HepG2 (cell line): ENCODE results near the gene ZNF804B. TPM values are rescaled to one million over a fixed set of nuclear protein-coding genes. Genes with fewer than 3 reads are reported as not detected.

Experiments used
- ATAC-seq: fragments of 200-7000 bp; cut with Tn5 transposase; 3 replicates; pipeline ENCODE4 v1.9.1; 2020; ENCODE audit warnings: mild to moderate bottlenecking, moderate library complexity
- BruUV-seq: library from RNA; stranded (reverse); fragments of 400-500 nt; replicated peaks from 2 replicates; lab custom pipeline; 2021; lab: Mats Ljungman, UMichigan
- CTCF ChIA-PET: fragments of 300-600 bp; formaldehyde crosslinking; extraction: SDS; loops from one replicate; lab custom pipeline; 2021; ENCODE audit warnings: low total read pairs, inconsistent platforms, low intra/inter-chr PET ratio; lab: Yijun Ruan, JAX
- POLR2A ChIA-PET: fragments of 350-600 bp; sonication (Branson Sonifier 250); formaldehyde crosslinking; loops from one replicate; lab custom pipeline; 2020; ENCODE audit warnings: antibody characterized with exemption, inconsistent platforms; lab: Yijun Ruan, JAX
- DNase-seq: peaks from one replicate; pipeline ENCODE4 v3.0.0-alpha.2; 2015; ENCODE audit warnings: low spot score
- FAIRE-seq: peaks from 3 replicates; lab custom pipeline; 2011; peaks lifted over from hg19 to GRCh38; lab: Jason Lieb, UNC
- H2AFZ ChIP-seq: one replicate; pipeline ENCODE4 v1.6.1; 2011; ENCODE audit warnings: low read length, inconsistent platforms
- H3K27ac ChIP-seq: fragments of 300-600 bp; 3 replicates; pipeline ENCODE4 v1.8.0; 2011; ENCODE audit warnings: mixed run types, mild to moderate bottlenecking, mixed read lengths, low read length, inconsistent platforms; ENCODE audit not compliant: insufficient read depth; ENCODE audit errors: extremely low read length
- H3K27me3 ChIP-seq, 2 experiments: fragments of 200-600 bp in 1 of 2; 2 replicates in 1 of 2; 3 replicates in 1 of 2; pipeline versions ENCODE4 v1.6.0 to v1.8.0; 2011; ENCODE audit warnings: low read length in 2 of 2, mild to moderate bottlenecking in 2 of 2, moderate library complexity in 2 of 2, inconsistent platforms in 1 of 2; ENCODE audit not compliant: insufficient read depth in 2 of 2, control insufficient read depth in 1 of 2
- H3K36me3 ChIP-seq, 2 experiments: fragments of 200-600 bp in 1 of 2; replicated peaks in 1 of 2; 2 replicates in 1 of 2; 3 replicates in 1 of 2; pipeline versions ENCODE4 v1.5.1 to v1.8.0; 2011; ENCODE audit warnings: low read length in 2 of 2, inconsistent platforms in 1 of 2; ENCODE audit not compliant: insufficient read depth in 2 of 2, control insufficient read depth in 1 of 2
- H3K4me1 ChIP-seq: 2 replicates; pipeline ENCODE4 v1.5.1; 2012; ENCODE audit warnings: low read length, inconsistent platforms; ENCODE audit not compliant: insufficient read depth
- H3K4me2 ChIP-seq: 2 replicates; pipeline ENCODE4 v1.6.0; 2011; ENCODE audit warnings: low read depth, low read length, inconsistent platforms
- H3K4me3 ChIP-seq, 3 experiments: fragments of 200-600 bp in 1 of 3; sonication (generic), shearing (Covaris generic) in 1 of 3; replicated peaks in 1 of 3; 2 replicates each; pipeline ENCODE4 v1.5.1; 2011 to 2016; ENCODE audit warnings: low read length in 3 of 3, inconsistent platforms in 2 of 3, low read depth in 2 of 3, mild to moderate bottlenecking in 2 of 3, control low read depth in 1 of 3, mixed read lengths in 1 of 3; ENCODE audit not compliant: insufficient read depth in 1 of 3
- H3K79me2 ChIP-seq: one replicate; pipeline ENCODE4 v1.6.1; 2011; ENCODE audit warnings: low read length, inconsistent platforms; ENCODE audit not compliant: insufficient read depth
- H3K9ac ChIP-seq: 2 replicates; pipeline ENCODE4 v1.6.0; 2011; ENCODE audit warnings: mild to moderate bottlenecking, low read depth, low read length, inconsistent platforms; ENCODE audit not compliant: insufficient read depth
- H3K9me3 ChIP-seq: 2 replicates; pipeline ENCODE4 v1.5.1; 2012; ENCODE audit warnings: mild to moderate bottlenecking, low read length
- H4K20me1 ChIP-seq: 2 replicates; pipeline ENCODE4 v1.6.0; 2011; ENCODE audit warnings: inconsistent platforms, mild to moderate bottlenecking, low read length, moderate library complexity; ENCODE audit not compliant: insufficient read depth
- ARID2 ChIP-seq: sonication (generic); formaldehyde crosslinking; IDR thresholded peaks from 2 replicates; pipeline ENCODE4 v1.8.1; 2022; ENCODE audit warnings: mild to moderate bottlenecking, missing genetic modification reagents, borderline replicate concordance
- MAFK ChIP-seq, 2 experiments: IDR thresholded peaks in 1 of 2; conservative IDR thresholded peaks in 1 of 2; 2 replicates each; pipeline ENCODE4 v1.6.1; 2011; ENCODE audit warnings: improper control_type of control experiment in 2 of 2, low read length in 2 of 2
- MTF1 ChIP-seq: sonication (generic); formaldehyde crosslinking; IDR thresholded peaks from 2 replicates; pipeline ENCODE4 v1.5.0; 2020; ENCODE audit warnings: missing genetic modification reagents
- NFIC ChIP-seq: IDR thresholded peaks from 2 replicates; pipeline ENCODE4 v1.6.1; 2012; ENCODE audit warnings: mild to moderate bottlenecking, low read length, inconsistent platforms
- TEAD3 ChIP-seq: optimal IDR thresholded peaks from 2 replicates; pipeline ENCODE3; 2016; ENCODE audit warnings: borderline replicate concordance
- TFE3 ChIP-seq: IDR thresholded peaks from 2 replicates; pipeline ENCODE4 v1.6.1; 2016
- ZFAT ChIP-seq: sonication (generic); formaldehyde crosslinking; conservative IDR thresholded peaks from 2 replicates; pipeline ENCODE4 v1.8.1; 2023; ENCODE audit warnings: missing genetic modification reagents, inconsistent platforms
- ZNF138 ChIP-seq: sonication (generic); formaldehyde crosslinking; IDR thresholded peaks from 2 replicates; pipeline ENCODE4 v1.5.0; 2020; ENCODE audit warnings: mild to moderate bottlenecking, low read depth, missing genetic modification reagents
- ZNF205 ChIP-seq: IDR thresholded peaks from 2 replicates; pipeline ENCODE4 v1.6.1; 2018; ENCODE audit warnings: missing biosample characterization, missing genetic modification reagents
- ZNF552 ChIP-seq: sonication (generic); formaldehyde crosslinking; IDR thresholded peaks from 2 replicates; pipeline ENCODE4 v1.9.0; 2022; ENCODE audit warnings: missing genetic modification reagents, mild to moderate bottlenecking, borderline replicate concordance
- ZNF570 ChIP-seq: sonication (generic); formaldehyde crosslinking; IDR thresholded peaks from 2 replicates; pipeline ENCODE4 v1.4.0; 2020; ENCODE audit warnings: mild to moderate bottlenecking, missing genetic modification reagents, borderline replicate concordance
- WGBS: methylation state at CpG from one replicate; pipeline ENCODE4 v1.1.6; 2017; ENCODE audit warnings: low lambda C conversion rate; 5-methylcytosine and 5-hydroxymethylcytosine counted together
- in situ Hi-C: cut with HindIII; loops from 2 replicates; pipeline ENCODE4 v1.10.0; 2017; ENCODE audit warnings: low pct_unique_long_range_greater_than_20kb; ENCODE audit not compliant: extremely low pct_ligation_motif_present
- intact Hi-C: fragments of 100-400 bp; cut with micrococcal nuclease; formaldehyde crosslinking; loops from one replicate; pipeline ENCODE4 v1.10.0; 2022; ENCODE audit not compliant: unreplicated experiment
- polyA plus RNA-seq, 8 experiments: library from polyadenylated mRNA; depleted of rRNA in 3 of 8; stranded (reverse) in 7 of 8; unstranded in 1 of 8; fragments of >200 nt; fragmentation: Illumina TruSeq in 4 of 8; extraction: Trizol in 4 of 8; gene quantifications; 2 replicates each; pipeline versions ENCODE4 v1.2.1 to v1.2.3, GENCODE V29; 2011 to 2016; ENCODE audit warnings: low read depth in 4 of 8, missing spikeins in 1 of 8, mixed read lengths in 1 of 8; ENCODE audit not compliant: insufficient read depth in 1 of 8
- total RNA-seq, 5 experiments: library from RNA; depleted of rRNA; stranded (reverse); fragments of >200 nt; fragmentation: Illumina TruSeq; extraction: Trizol; gene quantifications; 2 replicates each; pipeline ENCODE4 v1.2.3, GENCODE V29; 2016; ENCODE audit warnings: low read depth in 1 of 5
- TF ChIP-seq, protein P1 (sequence below): sonication (generic); formaldehyde crosslinking; IDR thresholded peaks from 2 replicates; pipeline ENCODE4 v1.4.0; 2020; ENCODE audit warnings: missing genetic modification reagents, borderline replicate concordance
- TF ChIP-seq, protein P2 (sequence below): sonication (generic); formaldehyde crosslinking; IDR thresholded peaks from 2 replicates; pipeline ENCODE4 v1.4.0; 2020; ENCODE audit warnings: missing genetic modification reagents

ZNF804B gene
- total and polyA plus RNA-seq, 2 of the 13 experiments (the other 11 are each of a cell fraction or from before 2014, with no cell fraction given), result not detected

- BruUV-seq, result no TSS peak
- intact Hi-C loops, result no loop called here
- Histone ChIP-seq H3K9ac (no peak overlapping the region), H3K36me3 (no peaks in the 10 kb centered on the region), H3K4me2 (no peak overlapping the region), H3K4me1 (no peaks in the 10 kb centered on the region), H3K9me3 (no peaks in the 10 kb centered on the region), H4K20me1 (no peaks in the 10 kb centered on the region), H3K27me3 (no peaks in the 10 kb centered on the region), H3K4me3 (no peak overlapping the region), H3K27ac (no peak overlapping the region), H2AFZ (no peak overlapping the region), H3K79me2 (no peaks in the 10 kb centered on the region)
- 0% methylated on average over 3 of the region's 3 CpGs for WGBS
- in situ Hi-C loops, result no loop called here
- ChIA-PET POLR2A (no interaction called here), CTCF (no interaction called here)
- DNase-seq (no peak), FAIRE-seq (no peak), ATAC-seq (no peak)
- TF ChIP-seq, protein P1, sequence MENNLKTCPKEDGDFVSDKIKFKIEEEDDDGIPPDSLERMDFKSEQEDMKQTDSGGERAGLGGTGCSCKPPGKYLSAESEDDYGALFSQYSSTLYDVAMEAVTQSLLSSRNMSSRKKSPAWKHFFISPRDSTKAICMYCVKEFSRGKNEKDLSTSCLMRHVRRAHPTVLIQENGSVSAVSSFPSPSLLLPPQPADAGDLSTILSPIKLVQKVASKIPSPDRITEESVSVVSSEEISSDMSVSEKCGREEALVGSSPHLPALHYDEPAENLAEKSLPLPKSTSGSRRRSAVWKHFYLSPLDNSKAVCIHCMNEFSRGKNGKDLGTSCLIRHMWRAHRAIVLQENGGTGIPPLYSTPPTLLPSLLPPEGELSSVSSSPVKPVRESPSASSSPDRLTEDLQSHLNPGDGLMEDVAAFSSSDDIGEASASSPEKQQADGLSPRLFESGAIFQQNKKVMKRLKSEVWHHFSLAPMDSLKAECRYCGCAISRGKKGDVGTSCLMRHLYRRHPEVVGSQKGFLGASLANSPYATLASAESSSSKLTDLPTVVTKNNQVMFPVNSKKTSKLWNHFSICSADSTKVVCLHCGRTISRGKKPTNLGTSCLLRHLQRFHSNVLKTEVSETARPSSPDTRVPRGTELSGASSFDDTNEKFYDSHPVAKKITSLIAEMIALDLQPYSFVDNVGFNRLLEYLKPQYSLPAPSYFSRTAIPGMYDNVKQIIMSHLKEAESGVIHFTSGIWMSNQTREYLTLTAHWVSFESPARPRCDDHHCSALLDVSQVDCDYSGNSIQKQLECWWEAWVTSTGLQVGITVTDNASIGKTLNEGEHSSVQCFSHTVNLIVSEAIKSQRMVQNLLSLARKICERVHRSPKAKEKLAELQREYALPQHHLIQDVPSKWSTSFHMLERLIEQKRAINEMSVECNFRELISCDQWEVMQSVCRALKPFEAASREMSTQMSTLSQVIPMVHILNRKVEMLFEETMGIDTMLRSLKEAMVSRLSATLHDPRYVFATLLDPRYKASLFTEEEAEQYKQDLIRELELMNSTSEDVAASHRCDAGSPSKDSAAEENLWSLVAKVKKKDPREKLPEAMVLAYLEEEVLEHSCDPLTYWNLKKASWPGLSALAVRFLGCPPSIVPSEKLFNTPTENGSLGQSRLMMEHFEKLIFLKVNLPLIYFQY, result no peak
- peak; percentile 57 to 66; a peak in 3 of 4 replicates for TF ChIP-seq MAFK (conservative IDR thresholded peaks at IDR 0.05 in 1 of 2, IDR thresholded peaks at IDR 0.05 in 1 of 2; ENCODE audit: low read length in 2 of 2)
Observed at GRCh38 chr7:89067048-89067447, 307.5 kb downstream of the ZNF804B start.

DNA sequence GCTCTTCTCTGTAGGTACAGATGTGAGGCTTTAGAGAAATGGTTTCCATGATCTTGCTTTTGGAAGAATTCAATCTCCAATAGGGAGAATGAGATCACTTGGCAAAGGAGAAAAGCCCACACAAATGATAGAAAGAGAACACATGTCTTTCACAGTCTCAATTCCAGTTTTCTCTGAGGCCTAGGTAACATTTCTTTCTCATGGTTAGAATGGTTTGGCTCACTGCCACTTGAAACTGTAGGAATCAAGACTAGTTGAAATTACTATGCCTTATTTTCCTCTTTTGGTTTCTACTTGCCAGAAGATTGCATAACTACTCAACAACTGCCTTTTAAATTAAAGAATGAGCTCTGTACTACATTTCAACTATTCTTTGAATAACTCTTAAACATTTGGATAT, 312.6 kb downstream of the ZNF804B start:
- Histone ChIP-seq H2AFZ (no peak overlapping the region), H3K27me3 (no peaks in the 10 kb centered on the region), H3K79me2 (no peaks in the 10 kb centered on the region), H4K20me1 (no peaks in the 10 kb centered on the region), H3K4me2 (no peak overlapping the region), H3K4me1 (no peaks in the 10 kb centered on the region), H3K4me3 (no peak overlapping the region), H3K9me3 (peaks cover 13% of the 10 kb centered on the region; the same call in 1 of the 2 replicates), H3K27ac (no peak overlapping the region), H3K9ac (no peak overlapping the region), H3K36me3 (no peaks in the 10 kb centered on the region)
- FAIRE-seq (no peak), ATAC-seq (no peak), DNase-seq (no peak)
- in situ Hi-C loops, result no loop called here
- no TSS peak for BruUV-seq
- intact Hi-C loops, result no loop called here
- POLR2A ChIA-PET, result no interaction called here
- CTCF ChIA-PET, result no interaction called here
- TF ChIP-seq TEAD3 (CRISPR knock-in tag) (no peak), ZNF205 (CRISPR knock-in tag) (no peak), NFIC (no peak), ZNF552 (CRISPR knock-in tag) (no peak), TFE3 (CRISPR knock-in tag) (no peak), ZFAT (no peak), ARID2 (no peak), ZNF570 (CRISPR knock-in tag) (no peak), MTF1 (no peak), ZNF138 (CRISPR knock-in tag) (no peak)
- TF ChIP-seq, protein P2, sequence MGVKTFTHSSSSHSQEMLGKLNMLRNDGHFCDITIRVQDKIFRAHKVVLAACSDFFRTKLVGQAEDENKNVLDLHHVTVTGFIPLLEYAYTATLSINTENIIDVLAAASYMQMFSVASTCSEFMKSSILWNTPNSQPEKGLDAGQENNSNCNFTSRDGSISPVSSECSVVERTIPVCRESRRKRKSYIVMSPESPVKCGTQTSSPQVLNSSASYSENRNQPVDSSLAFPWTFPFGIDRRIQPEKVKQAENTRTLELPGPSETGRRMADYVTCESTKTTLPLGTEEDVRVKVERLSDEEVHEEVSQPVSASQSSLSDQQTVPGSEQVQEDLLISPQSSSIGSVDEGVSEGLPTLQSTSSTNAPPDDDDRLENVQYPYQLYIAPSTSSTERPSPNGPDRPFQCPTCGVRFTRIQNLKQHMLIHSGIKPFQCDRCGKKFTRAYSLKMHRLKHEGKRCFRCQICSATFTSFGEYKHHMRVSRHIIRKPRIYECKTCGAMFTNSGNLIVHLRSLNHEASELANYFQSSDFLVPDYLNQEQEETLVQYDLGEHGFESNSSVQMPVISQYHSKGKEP (CRISPR knock-in tag), result no peak
